H9 (cell line): Measurements from ENCODE around the gene NEURL1. TPM values are rescaled to one million over a fixed set of nuclear protein-coding genes. Genes with fewer than 3 reads are reported as not detected.

Experiments used
- DNase-seq: peaks from one replicate; pipeline ENCODE4 v3.0.0-alpha.2; 2017
- H2AFZ ChIP-seq: one replicate; pipeline ENCODE4 v1.6.1; 2013; ENCODE audit warnings: mild to moderate bottlenecking, low read length, control low read depth, moderate library complexity
- H2AK5ac ChIP-seq: 2 replicates; pipeline ENCODE4 v1.6.1; 2013; ENCODE audit warnings: low read length, control low read depth, mixed read lengths; ENCODE audit not compliant: insufficient read length
- H2BK120ac ChIP-seq: one replicate; pipeline ENCODE4 v1.6.1; 2013; ENCODE audit warnings: low read depth, mild to moderate bottlenecking, low read length, control low read depth, inconsistent platforms; ENCODE audit not compliant: poor library complexity, severe bottlenecking
- H2BK12ac ChIP-seq: 2 replicates; pipeline ENCODE4 v1.6.1; 2013; ENCODE audit warnings: low read length, control low read depth, mixed read lengths, low read depth; ENCODE audit not compliant: insufficient read length
- H2BK15ac ChIP-seq: 2 replicates; pipeline ENCODE4 v1.6.1; 2013; ENCODE audit warnings: low read depth, low read length, control low read depth
- H2BK20ac ChIP-seq: one replicate; pipeline ENCODE4 v1.6.1; 2013; ENCODE audit warnings: low read depth, mild to moderate bottlenecking, low read length, control low read depth, inconsistent platforms; ENCODE audit not compliant: poor library complexity, severe bottlenecking
- H2BK5ac ChIP-seq: 2 replicates; pipeline ENCODE4 v1.6.1; 2013; ENCODE audit warnings: low read length, control low read depth, mixed read lengths; ENCODE audit not compliant: insufficient read length
- H3K14ac ChIP-seq: 2 replicates; pipeline ENCODE4 v1.6.1; 2013; ENCODE audit warnings: low read length, control low read depth; ENCODE audit not compliant: insufficient read depth
- H3K18ac ChIP-seq: 2 replicates; pipeline ENCODE4 v1.6.1; 2013; ENCODE audit warnings: low read depth, mild to moderate bottlenecking, mixed read lengths, low read length, control low read depth; ENCODE audit not compliant: insufficient read length
- H3K23ac ChIP-seq: 2 replicates; pipeline ENCODE4 v1.6.1; 2013; ENCODE audit warnings: low read length, control low read depth, mixed read lengths, low read depth; ENCODE audit not compliant: insufficient read length
- H3K23me2 ChIP-seq: 2 replicates; pipeline ENCODE4 v1.6.1; 2013; ENCODE audit warnings: low read depth, mild to moderate bottlenecking, mixed read lengths, low read length, control low read depth; ENCODE audit not compliant: insufficient read length, poor library complexity, severe bottlenecking
- H3K27ac ChIP-seq: 2 replicates; pipeline ENCODE4 v1.5.1; 2013; ENCODE audit warnings: low read length, control low read depth, mixed read lengths, low read depth; ENCODE audit not compliant: insufficient read length
- H3K27me3 ChIP-seq: 2 replicates; pipeline ENCODE4 v1.6.1; 2013; ENCODE audit warnings: low read length, control low read depth, inconsistent platforms; ENCODE audit not compliant: insufficient read depth
- H3K4ac ChIP-seq: 2 replicates; pipeline ENCODE4 v1.6.1; 2013; ENCODE audit warnings: low read depth, mild to moderate bottlenecking, control low read depth, inconsistent platforms, low read length, moderate library complexity
- H3K4me1 ChIP-seq: 2 replicates; pipeline ENCODE4 v1.6.1; 2013; ENCODE audit warnings: low read length, control low read depth, inconsistent platforms; ENCODE audit not compliant: insufficient read depth
- H3K4me2 ChIP-seq: 2 replicates; pipeline ENCODE4 v1.6.1; 2013; ENCODE audit warnings: low read length, control low read depth, mixed read lengths; ENCODE audit not compliant: insufficient read length, insufficient read depth
- H3K56ac ChIP-seq: 2 replicates; pipeline ENCODE4 v1.6.1; 2013; ENCODE audit warnings: low read depth, mild to moderate bottlenecking, mixed read lengths, low read length, control low read depth; ENCODE audit not compliant: insufficient read length
- H3K79me1 ChIP-seq: 2 replicates; pipeline ENCODE4 v1.6.1; 2013; ENCODE audit warnings: low read depth, mild to moderate bottlenecking, moderate library complexity, low read length, control low read depth, inconsistent platforms; ENCODE audit not compliant: insufficient read depth, poor library complexity, severe bottlenecking
- H3K79me2 ChIP-seq: 2 replicates; pipeline ENCODE4 v1.6.1; 2013; ENCODE audit warnings: low read length, control low read depth, inconsistent platforms; ENCODE audit not compliant: insufficient read depth
- H3K9ac ChIP-seq: 2 replicates; pipeline ENCODE4 v1.6.1; 2013; ENCODE audit warnings: low read length, control low read depth, mixed read lengths; ENCODE audit not compliant: insufficient read length; ENCODE audit errors: extremely low read depth
- H3K9me3 ChIP-seq: one replicate; pipeline ENCODE4 v1.6.1; 2013; ENCODE audit warnings: low read depth, low read length, inconsistent platforms; ENCODE audit not compliant: control insufficient read depth
- H3T11ph ChIP-seq: one replicate; pipeline ENCODE4 v1.6.1; 2013; ENCODE audit warnings: mild to moderate bottlenecking, low read length, control low read depth, inconsistent platforms
- H4K20me1 ChIP-seq: one replicate; pipeline ENCODE4 v1.6.1; 2013; ENCODE audit not compliant: control insufficient read depth, insufficient read length, insufficient read depth
- H4K5ac ChIP-seq: 2 replicates; pipeline ENCODE4 v1.6.1; 2013; ENCODE audit warnings: low read depth, mild to moderate bottlenecking, mixed read lengths, low read length, control low read depth; ENCODE audit not compliant: insufficient read length
- H4K8ac ChIP-seq: replicated peaks from 2 replicates; pipeline ENCODE4 v1.6.1; 2013; ENCODE audit warnings: low read length, control low read depth, mixed read lengths, low read depth; ENCODE audit not compliant: insufficient read length
- H4K91ac ChIP-seq: 2 replicates; pipeline ENCODE4 v1.6.1; 2013; ENCODE audit warnings: low read depth, mild to moderate bottlenecking, moderate library complexity, mixed read lengths, low read length, control low read depth; ENCODE audit not compliant: insufficient read length
- H3K27ac Mint-ChIP-seq, 3 experiments: 2 replicates in 2 of 3; 3 replicates in 1 of 3; pipeline ENCODE4 v1.8.0; 2020 to 2021; ENCODE audit warnings: mixed read lengths in 3 of 3, mild to moderate bottlenecking in 1 of 3, moderate library complexity in 1 of 3
- H3K27me3 Mint-ChIP-seq: 2 replicates; pipeline ENCODE4 v1.8.0; 2021; ENCODE audit warnings: low read depth, mild to moderate bottlenecking, moderate library complexity, mixed read lengths
- H3K36me3 Mint-ChIP-seq, 3 experiments: 2 replicates in 2 of 3; 3 replicates in 1 of 3; pipeline ENCODE4 v1.8.0; 2020 to 2021; ENCODE audit warnings: low read depth in 3 of 3, mixed read lengths in 3 of 3; ENCODE audit not compliant: insufficient read depth in 1 of 3
- H3K4me1 Mint-ChIP-seq, 2 experiments: 2 replicates each; pipeline ENCODE4 v1.8.0; 2020; ENCODE audit warnings: mixed read lengths in 2 of 2
- H3K4me3 Mint-ChIP-seq, 2 experiments: 2 replicates in 1 of 2; 3 replicates in 1 of 2; pipeline ENCODE4 v1.8.0; 2020 to 2021; ENCODE audit warnings: mild to moderate bottlenecking in 2 of 2, mixed read lengths in 2 of 2, moderate library complexity in 1 of 2
- H3K9me3 Mint-ChIP-seq, 2 experiments: 2 replicates in 1 of 2; 3 replicates in 1 of 2; pipeline ENCODE4 v1.8.0; 2020; ENCODE audit warnings: mild to moderate bottlenecking in 2 of 2, mixed read lengths in 2 of 2, moderate library complexity in 1 of 2
- WGBS: extraction: QIAGEN DNeasy Blood & Tissue Kit; methylation state at CpG from one replicate; pipeline ENCODE4 v1.1.7; 2013; ENCODE audit warnings: missing lambda C conversion rate, low lambda C conversion rate, mixed read lengths; ENCODE audit not compliant: insufficient read length; ENCODE audit errors: extremely low coverage; 5-methylcytosine and 5-hydroxymethylcytosine counted together
- total RNA-seq: library from RNA; stranded (reverse); gene quantifications from 2 replicates; pipeline ENCODE4 v1.2.1, GENCODE V29; 2021
- TF ChIP-seq, protein P1 (sequence below): fragments of 200-600 bp; sonication (generic); conservative IDR thresholded peaks from 3 replicates; pipeline ENCODE4 v1.8.0; 2021; ENCODE audit warnings: antibody characterized with exemption, mild to moderate bottlenecking

Gene NEURL1
- total RNA-seq, 1 experiment from 2014 or later: 1.2 TPM

DNA sequence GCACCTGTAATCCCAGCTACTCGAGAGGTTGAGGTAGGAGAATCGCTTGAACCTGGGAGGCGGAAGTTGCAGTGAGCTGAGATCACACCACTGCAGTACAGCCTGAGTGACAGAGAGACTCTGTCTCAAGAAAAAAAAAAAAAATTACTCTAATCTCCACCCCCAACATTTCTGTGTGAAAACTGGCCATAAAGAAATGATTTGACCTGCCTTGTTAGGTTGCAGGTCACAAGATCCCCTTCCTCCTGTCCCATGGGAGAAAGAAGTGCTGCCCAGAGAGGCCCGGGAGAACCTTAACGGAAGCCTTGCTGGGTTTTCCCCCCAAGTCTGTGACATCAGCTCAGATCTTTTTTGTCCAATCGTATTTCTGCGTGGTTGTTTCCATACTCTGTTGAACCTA is 26.1 kb upstream of the NEURL1 start:
- H4K8ac ChIP-seq: no peak overlapping the region
- no peak overlapping the region for H2AK5ac ChIP-seq
- no peak overlapping the region for H2BK5ac ChIP-seq
- no peak overlapping the region for H3K18ac ChIP-seq
- H3K9me3 Mint-ChIP-seq: no peaks in the 10 kb centered on the region
- no peak overlapping the region for H2BK15ac ChIP-seq
- peaks cover 14 to 15% of the 10 kb centered on the region in 2 experiments for H3K4me1 Mint-ChIP-seq
- H3K23me2 ChIP-seq: no peaks in the 10 kb centered on the region
- no peak overlapping the region for H2BK20ac ChIP-seq
- no peak overlapping the region for H3K4me3 Mint-ChIP-seq
- no peaks in the 10 kb centered on the region for H3K9me3 ChIP-seq
- no peak overlapping the region for H4K91ac ChIP-seq
- H3K79me1 ChIP-seq: no peaks in the 10 kb centered on the region
- no peak overlapping the region for H3K27ac Mint-ChIP-seq
- DNase-seq: no peak
- H3K4me2 ChIP-seq: no peak overlapping the region
- no peak overlapping the region for H3K23ac ChIP-seq
- no peak overlapping the region for H2AFZ ChIP-seq
- H3K9ac ChIP-seq: no peak overlapping the region
- no peak overlapping the region for H2BK120ac ChIP-seq
- no peak overlapping the region for H3T11ph ChIP-seq
- no peak overlapping the region for H3K14ac ChIP-seq
- no peaks in the 10 kb centered on the region for H4K20me1 ChIP-seq
- H3K36me3 Mint-ChIP-seq: no peaks in the 10 kb centered on the region
- H3K56ac ChIP-seq: no peak overlapping the region
- H3K4ac ChIP-seq: no peak overlapping the region
- H4K5ac ChIP-seq: no peak overlapping the region
- TF ChIP-seq, protein P1, sequence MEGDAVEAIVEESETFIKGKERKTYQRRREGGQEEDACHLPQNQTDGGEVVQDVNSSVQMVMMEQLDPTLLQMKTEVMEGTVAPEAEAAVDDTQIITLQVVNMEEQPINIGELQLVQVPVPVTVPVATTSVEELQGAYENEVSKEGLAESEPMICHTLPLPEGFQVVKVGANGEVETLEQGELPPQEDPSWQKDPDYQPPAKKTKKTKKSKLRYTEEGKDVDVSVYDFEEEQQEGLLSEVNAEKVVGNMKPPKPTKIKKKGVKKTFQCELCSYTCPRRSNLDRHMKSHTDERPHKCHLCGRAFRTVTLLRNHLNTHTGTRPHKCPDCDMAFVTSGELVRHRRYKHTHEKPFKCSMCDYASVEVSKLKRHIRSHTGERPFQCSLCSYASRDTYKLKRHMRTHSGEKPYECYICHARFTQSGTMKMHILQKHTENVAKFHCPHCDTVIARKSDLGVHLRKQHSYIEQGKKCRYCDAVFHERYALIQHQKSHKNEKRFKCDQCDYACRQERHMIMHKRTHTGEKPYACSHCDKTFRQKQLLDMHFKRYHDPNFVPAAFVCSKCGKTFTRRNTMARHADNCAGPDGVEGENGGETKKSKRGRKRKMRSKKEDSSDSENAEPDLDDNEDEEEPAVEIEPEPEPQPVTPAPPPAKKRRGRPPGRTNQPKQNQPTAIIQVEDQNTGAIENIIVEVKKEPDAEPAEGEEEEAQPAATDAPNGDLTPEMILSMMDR: no peak
- H3K79me2 ChIP-seq: no peaks in the 10 kb centered on the region
- H3K27ac ChIP-seq: no peak overlapping the region
- peaks cover 9% of the 10 kb centered on the region for H3K27me3 Mint-ChIP-seq
- no peaks in the 10 kb centered on the region; the same call in 1 of the 2 replicates for H3K4me1 ChIP-seq
- H2BK12ac ChIP-seq: no peak overlapping the region
- no CpG with 5 or more reads among the region's 7 CpGs for whole genome bisulfite sequencing
- H3K27me3 ChIP-seq: no peaks in the 10 kb centered on the region
